ENCODE data around the gene GPR45. TPM values are rescaled to one million over a fixed set of nuclear protein-coding genes. Genes with fewer than 3 reads are reported as not detected.
A peak's percentile ranks its signal among the peaks of the same experiment; 100 is the strongest.

GPR45 gene, protein sequence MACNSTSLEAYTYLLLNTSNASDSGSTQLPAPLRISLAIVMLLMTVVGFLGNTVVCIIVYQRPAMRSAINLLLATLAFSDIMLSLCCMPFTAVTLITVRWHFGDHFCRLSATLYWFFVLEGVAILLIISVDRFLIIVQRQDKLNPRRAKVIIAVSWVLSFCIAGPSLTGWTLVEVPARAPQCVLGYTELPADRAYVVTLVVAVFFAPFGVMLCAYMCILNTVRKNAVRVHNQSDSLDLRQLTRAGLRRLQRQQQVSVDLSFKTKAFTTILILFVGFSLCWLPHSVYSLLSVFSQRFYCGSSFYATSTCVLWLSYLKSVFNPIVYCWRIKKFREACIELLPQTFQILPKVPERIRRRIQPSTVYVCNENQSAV
- 0.16 and 0.29 TPM in 2 replicates for total RNA-seq (2014; rRNA removed; shearing (Covaris generic))

DNA sequence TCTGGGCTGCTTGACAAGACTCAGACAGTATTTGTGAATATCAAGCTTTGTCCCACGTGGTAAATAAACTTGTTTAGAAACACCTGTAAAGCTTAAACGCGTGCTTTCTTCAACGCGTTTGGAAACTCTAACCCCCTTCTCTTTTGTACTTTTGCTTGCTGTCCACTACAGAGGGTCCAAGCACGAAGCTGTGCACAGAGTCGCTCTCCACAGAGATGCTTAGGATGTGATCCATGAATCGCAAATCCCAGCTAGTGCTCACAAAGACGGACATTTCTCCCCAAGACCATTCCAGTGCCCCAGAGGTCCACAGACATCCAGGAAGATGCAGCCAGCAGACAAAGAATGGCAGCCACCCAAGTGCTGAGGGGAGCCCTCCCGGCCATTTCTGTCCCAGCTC, at the start of gene GPR45:
TSS of gene GPR45 (plus strand) at position 301 of the 400 bp plus-strand sequence. CDS start 116 bp downstream, outside the sequence.
- Histone ChIP-seq H3K4me1 (replicated peaks) (peaks cover 30% of the 10 kb centered on the region), H3K27me3 (replicated peaks) (no peaks in the 10 kb centered on the region), H3K27ac (peak within 1 kb of the TSS; percentile 92), H3K9me3 (replicated peaks) (no peaks in the 10 kb centered on the region), H3K4me3 (no peak within 1 kb of the TSS), H3K36me3 (no peaks in the 10 kb centered on the region)
- DNase-seq (ENCODE audit: low read depth in 1 of 2, low spot score in 2 of 2): no peak

- H3K4me3 ChIP-seq: no peak overlapping the region
- no peaks in the 10 kb centered on the region; the same call in 1 of the 2 replicates for H3K9me3 ChIP-seq (replicated peaks)
- H3K27me3 ChIP-seq (replicated peaks): peaks cover 19% of the 10 kb centered on the region
- DNase-seq (ENCODE audit: low read depth in 1 of 2, low spot score in 2 of 2): no peak
- H3K27ac ChIP-seq: no peak overlapping the region
- H3K36me3 ChIP-seq: no peaks in the 10 kb centered on the region; the same call in 1 of the 2 replicates
- H3K4me1 ChIP-seq (replicated peaks): no peaks in the 10 kb centered on the region
Observed at GRCh38 chr2:105194022-105194675, 47.4 kb upstream of the GPR45 start.

- Histone ChIP-seq H3K4me3 (no peak overlapping the region), H3K27me3 (replicated peaks) (peaks cover 19% of the 10 kb centered on the region), H3K36me3 (no peaks in the 10 kb centered on the region; the same call in 1 of the 2 replicates), H3K4me1 (replicated peaks) (no peaks in the 10 kb centered on the region), H3K27ac (no peak overlapping the region), H3K9me3 (replicated peaks) (no peaks in the 10 kb centered on the region)
- DNase-seq (ENCODE audit: low read depth in 1 of 2, low spot score in 2 of 2): no peak
Observed at GRCh38 chr2:105196651-105197050, 44.9 kb upstream of the GPR45 start.

DNA sequence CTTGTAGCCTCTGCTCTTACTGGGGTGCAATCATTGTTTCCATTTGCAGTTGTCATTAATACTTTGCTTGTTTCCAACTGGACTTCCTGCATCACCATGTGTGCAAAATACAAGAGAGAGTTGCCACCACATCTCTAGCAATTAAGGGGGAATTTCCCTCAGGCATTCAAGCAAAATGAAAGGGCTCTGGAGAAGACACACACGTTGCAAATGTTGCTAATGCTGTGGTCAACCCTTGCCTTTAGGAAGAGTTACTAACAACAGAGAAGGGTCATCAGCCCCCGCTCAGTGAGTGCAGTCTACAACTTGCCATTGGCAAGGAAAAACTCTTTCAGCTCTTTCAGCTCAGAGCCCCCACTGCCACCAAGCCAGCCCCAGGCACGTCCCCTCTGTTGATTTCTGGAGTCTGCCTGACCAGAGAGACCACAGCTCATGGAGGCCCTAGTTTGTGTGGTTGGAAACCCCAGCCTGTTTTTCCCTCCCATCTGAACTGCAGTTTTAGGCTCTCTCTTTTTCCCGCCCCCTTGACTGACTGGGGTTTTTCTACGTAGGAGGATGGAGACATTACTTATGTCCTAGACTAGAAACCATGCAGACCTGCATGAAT, 25.9 kb upstream of the GPR45 start:
- DNase-seq (ENCODE audit: low read depth in 1 of 2, low spot score in 2 of 2): no peak
- peaks cover 2% of the 10 kb centered on the region; the same call in 1 of the 2 replicates for H3K27me3 ChIP-seq (replicated peaks)
- no peak overlapping the region for H3K4me3 ChIP-seq

GRCh38 chr2:105220604-105221003, 20.9 kb upstream of the GPR45 start:
- no peak for DNase-seq (ENCODE audit: low read depth in 1 of 2, low spot score in 2 of 2)
- no peaks in the 10 kb centered on the region for H3K4me1 ChIP-seq (replicated peaks)
- no peaks in the 10 kb centered on the region for H3K9me3 ChIP-seq (replicated peaks)
- H3K4me3 ChIP-seq: no peak overlapping the region
- no peaks in the 10 kb centered on the region for H3K36me3 ChIP-seq
- peaks cover 14% of the 10 kb centered on the region; the same call in 1 of the 2 replicates for H3K27me3 ChIP-seq (replicated peaks)
- H3K27ac ChIP-seq: no peak overlapping the region

More for the DNA sequence above, 25.9 kb upstream of the GPR45 start:
- Histone ChIP-seq H3K36me3 (no peaks in the 10 kb centered on the region), H3K9me3 (replicated peaks) (no peaks in the 10 kb centered on the region), H3K4me1 (replicated peaks) (no peaks in the 10 kb centered on the region), H3K27ac (no peak overlapping the region)

- no peaks in the 10 kb centered on the region for H3K9me3 ChIP-seq (replicated peaks)
- H3K36me3 ChIP-seq: no peaks in the 10 kb centered on the region
- H3K4me3 ChIP-seq: no peak overlapping the region
- H3K27me3 ChIP-seq (replicated peaks): peaks cover 22% of the 10 kb centered on the region
- no peaks in the 10 kb centered on the region for H3K4me1 ChIP-seq (replicated peaks)
- no peak overlapping the region for H3K27ac ChIP-seq
- peak in 1 of 2 experiments; percentile 21 for DNase-seq (ENCODE audit: low read depth in 1 of 2, low spot score in 2 of 2)
Observed at GRCh38 chr2:105224444-105224843, 17.1 kb upstream of the GPR45 start.

- Histone ChIP-seq H3K36me3 (no peaks in the 10 kb centered on the region), H3K27ac (no peak overlapping the region), H3K4me3 (no peak overlapping the region), H3K9me3 (replicated peaks) (0 out of 2 replicates have a peak, but pooled peaks cover 2% of the 10 kb centered on the region), H3K4me1 (replicated peaks) (no peaks in the 10 kb centered on the region), H3K27me3 (replicated peaks) (peaks cover 8% of the 10 kb centered on the region)
- peak in 1 of 2 experiments; percentile 12 for DNase-seq (ENCODE audit: low read depth in 1 of 2, low spot score in 2 of 2)
Observed at GRCh38 chr2:105231232-105231619, 10.3 kb upstream of the GPR45 start.

DNA sequence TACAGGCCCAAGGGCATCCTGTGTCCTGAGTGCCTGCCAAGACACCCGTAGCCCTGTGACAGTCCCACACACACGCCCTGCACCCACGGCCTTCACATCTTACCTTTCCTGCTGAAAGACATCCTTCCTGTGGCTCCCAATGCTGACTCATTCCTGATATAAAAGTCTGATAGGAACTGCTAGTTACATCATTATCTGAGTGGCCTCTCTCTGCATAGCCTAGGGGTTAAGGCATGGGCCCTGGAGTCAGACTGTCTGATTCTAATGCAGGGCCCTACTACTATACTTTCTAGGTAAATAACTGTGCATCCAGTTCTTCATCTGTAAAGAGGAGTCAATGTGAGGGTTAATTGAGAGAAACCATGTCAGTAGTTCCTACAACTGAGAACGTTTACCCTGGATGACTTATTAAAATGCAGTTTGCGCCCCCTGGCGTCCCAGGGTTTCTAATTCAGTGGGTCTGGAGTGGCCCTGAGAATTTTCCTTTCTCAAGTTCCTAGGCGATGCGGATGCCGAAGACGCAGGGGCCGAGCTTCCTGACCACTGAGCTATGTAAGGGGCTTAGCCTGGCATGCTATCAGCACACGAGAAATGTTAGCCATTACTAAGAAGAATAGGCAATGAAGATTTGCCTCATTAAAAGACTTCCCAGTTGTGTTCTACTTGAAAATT, 6.0 kb upstream of the GPR45 start:
- Histone ChIP-seq H3K27ac (no peak overlapping the region), H3K4me1 (replicated peaks) (peaks cover 26% of the 10 kb centered on the region), H3K4me3 (no peak overlapping the region), H3K36me3 (no peaks in the 10 kb centered on the region), H3K27me3 (replicated peaks) (no peaks in the 10 kb centered on the region), H3K9me3 (replicated peaks) (no peaks in the 10 kb centered on the region)
- DNase-seq (ENCODE audit: low read depth in 1 of 2, low spot score in 2 of 2): peak; percentile 63 to 80

DNA sequence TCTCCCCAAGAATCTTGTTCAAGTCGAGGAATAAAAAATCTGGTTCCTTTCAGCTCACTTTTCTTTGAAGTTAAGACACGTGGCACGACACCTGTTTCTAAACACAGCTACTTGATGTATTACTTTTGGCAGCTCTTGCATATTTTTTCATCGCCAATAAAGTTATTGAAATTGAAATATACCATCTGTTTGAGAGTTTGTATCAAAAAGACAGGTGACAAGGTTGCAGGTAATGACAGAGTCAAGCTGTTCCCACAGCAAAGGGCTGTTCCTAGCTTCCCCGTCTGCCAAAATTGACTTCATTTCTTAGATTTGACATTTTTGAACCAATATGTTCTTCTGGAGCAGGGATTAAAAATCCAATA, 5.5 kb upstream of the GPR45 start:
- no peak for DNase-seq (ENCODE audit: low read depth in 1 of 2, low spot score in 2 of 2)
- H3K4me3 ChIP-seq: no peak overlapping the region
- H3K27ac ChIP-seq: no peak overlapping the region
- no peaks in the 10 kb centered on the region for H3K9me3 ChIP-seq (replicated peaks)
- H3K27me3 ChIP-seq (replicated peaks): no peaks in the 10 kb centered on the region
- no peaks in the 10 kb centered on the region for H3K36me3 ChIP-seq
- peaks cover 30% of the 10 kb centered on the region for H3K4me1 ChIP-seq (replicated peaks)

GRCh38 chr2:105237045-105237765, 4.3 kb upstream of the GPR45 start:
- no peak for DNase-seq (ENCODE audit: low read depth in 1 of 2, low spot score in 2 of 2)
- H3K27me3 ChIP-seq (replicated peaks): no peaks in the 10 kb centered on the region
- no peaks in the 10 kb centered on the region for H3K36me3 ChIP-seq
- no peaks in the 10 kb centered on the region for H3K9me3 ChIP-seq (replicated peaks)
- peaks cover 30% of the 10 kb centered on the region for H3K4me1 ChIP-seq (replicated peaks)
- H3K4me3 ChIP-seq: no peak overlapping the region
- H3K27ac ChIP-seq: peak overlapping the region; percentile 21; the same call in 1 of the 2 replicates

GRCh38 chr2:105238664-105239240, 2.8 kb upstream of the GPR45 start:
- Histone ChIP-seq H3K36me3 (no peaks in the 10 kb centered on the region), H3K9me3 (replicated peaks) (no peaks in the 10 kb centered on the region), H3K27me3 (replicated peaks) (no peaks in the 10 kb centered on the region), H3K27ac (peak overlapping the region; percentile 92), H3K4me3 (peak overlapping the region; percentile 5; the same call in 1 of the 2 replicates), H3K4me1 (replicated peaks) (peaks cover 30% of the 10 kb centered on the region)
- peak; percentile 76 to 86 for DNase-seq (ENCODE audit: low read depth in 1 of 2, low spot score in 2 of 2)

GRCh38 chr2:105239924-105240323, 1.6 kb upstream of the GPR45 start:
- Histone ChIP-seq H3K9me3 (replicated peaks) (no peaks in the 10 kb centered on the region), H3K4me3 (no peak overlapping the region), H3K27me3 (replicated peaks) (no peaks in the 10 kb centered on the region), H3K36me3 (no peaks in the 10 kb centered on the region), H3K4me1 (replicated peaks) (peaks cover 30% of the 10 kb centered on the region), H3K27ac (peak overlapping the region; percentile 92)
- DNase-seq (ENCODE audit: low read depth in 1 of 2, low spot score in 2 of 2): peak; percentile 88 to 90

All from SJSA1 (cell line).